IPS-NIHi7 (cell line): Measurements from ENCODE around the gene SIL1.
A peak's percentile ranks its signal among the peaks of the same experiment; 100 is the strongest.
"Not testable (repeated sequence)": the region's sequence is repeated elsewhere in the genome, so short reads cannot be mapped to it uniquely, and the experiment has no call there.

Experiments
- DNase-seq: peaks from one replicate; pipeline ENCODE4 v3.0.0; 2012; ENCODE audit warnings: mixed read lengths; ENCODE audit errors: extremely low spot score

The SIL1 gene

GRCh38 chr5:139141446-139142204 is 56.5 kb downstream of the SIL1 start:
- DNase-seq: no peak

GRCh38 chr5:139140591-139141071 is 57.5 kb downstream of the SIL1 start:
- no peak for DNase-seq

DNA sequence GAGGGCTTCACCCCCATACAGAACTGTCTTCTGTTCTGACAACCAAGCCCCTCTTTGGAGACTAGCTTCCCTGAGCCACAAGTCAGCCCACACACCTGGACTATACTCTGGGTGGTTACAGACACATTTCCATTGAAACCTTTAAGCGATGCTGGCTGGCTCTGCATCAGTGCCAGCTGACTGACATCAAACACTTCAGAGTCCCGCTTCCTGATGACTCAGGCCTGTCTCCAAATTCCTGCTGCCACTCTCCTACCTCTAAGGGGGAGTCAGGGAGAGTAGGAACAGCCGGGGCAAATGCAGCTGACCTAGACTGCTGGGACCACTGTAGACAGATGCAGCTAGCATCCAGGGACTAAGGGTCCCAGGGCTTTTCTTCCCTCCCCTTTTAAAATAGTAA is 59.4 kb downstream of the SIL1 start:
- peak; percentile 44 for DNase-seq

DNA sequence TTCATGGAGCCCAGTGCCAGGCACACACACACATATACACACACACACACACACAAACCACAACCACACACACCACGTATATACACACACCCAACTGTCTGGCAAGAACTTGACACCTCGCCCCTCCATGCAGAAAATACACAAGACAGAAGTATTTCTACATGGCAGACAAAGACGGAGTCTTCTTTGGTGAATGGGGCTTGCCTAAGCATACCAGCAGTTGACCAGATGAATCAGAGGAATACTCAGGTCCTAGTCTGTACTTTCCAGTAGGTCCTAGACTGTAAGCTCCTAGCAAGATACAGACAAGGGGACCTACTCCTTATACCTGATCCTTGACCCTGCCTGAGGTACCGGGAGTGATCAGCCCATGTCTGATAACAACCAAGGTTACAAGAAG is 60.1 kb downstream of the SIL1 start:
- DNase-seq: no peak

DNA sequence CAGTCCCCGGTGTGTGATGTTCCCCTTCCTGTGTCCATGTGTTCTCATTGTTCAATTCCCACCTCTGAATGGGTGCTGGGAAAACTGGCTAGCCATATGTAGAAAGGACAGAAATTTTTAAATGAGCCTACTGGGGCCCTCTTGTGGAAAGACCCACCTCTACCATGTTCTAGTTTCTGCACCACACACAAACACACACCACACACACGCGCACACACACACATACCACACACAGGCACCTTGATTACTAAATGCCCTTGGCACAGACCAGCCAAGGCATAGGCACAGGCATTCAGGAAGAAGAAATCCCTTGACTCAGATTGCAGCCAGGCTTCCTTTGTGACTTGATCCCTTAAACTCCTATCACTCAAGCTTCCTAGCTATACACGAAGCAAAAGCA is 60.5 kb downstream of the SIL1 start:
- DNase-seq: no peak

GRCh38 chr5:139134906-139135305 is 63.3 kb downstream of the SIL1 start:
- no peak for DNase-seq

- no peak for DNase-seq
Observed at GRCh38 chr5:139133282-139133681, 64.9 kb downstream of the SIL1 start.

DNA sequence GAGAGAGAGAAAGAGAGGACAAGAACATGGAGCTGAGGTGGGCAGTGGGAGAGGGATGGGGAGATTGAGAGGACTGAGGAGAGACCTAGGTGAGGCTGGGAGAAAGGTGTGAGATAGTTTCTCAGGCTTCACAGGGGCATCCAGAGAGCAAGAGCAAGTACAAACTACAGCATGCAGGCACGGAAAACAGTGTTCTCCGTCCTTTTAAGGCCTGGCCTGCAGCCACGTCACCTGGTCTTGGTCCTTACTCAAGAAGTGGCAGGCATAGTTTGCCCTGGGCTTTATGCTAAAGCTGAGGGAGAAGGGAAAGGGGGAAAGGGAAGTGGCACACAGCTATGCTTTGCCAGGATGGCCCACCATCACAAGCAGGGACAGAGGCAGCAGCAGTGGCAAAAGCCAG is 65.7 kb downstream of the SIL1 start:
- no peak for DNase-seq

- no peak for DNase-seq
Observed at GRCh38 chr5:139131921-139132432, 66.2 kb downstream of the SIL1 start.

- peak; percentile 41 for DNase-seq
Observed at GRCh38 chr5:139131465-139131864, 66.7 kb downstream of the SIL1 start.

DNA sequence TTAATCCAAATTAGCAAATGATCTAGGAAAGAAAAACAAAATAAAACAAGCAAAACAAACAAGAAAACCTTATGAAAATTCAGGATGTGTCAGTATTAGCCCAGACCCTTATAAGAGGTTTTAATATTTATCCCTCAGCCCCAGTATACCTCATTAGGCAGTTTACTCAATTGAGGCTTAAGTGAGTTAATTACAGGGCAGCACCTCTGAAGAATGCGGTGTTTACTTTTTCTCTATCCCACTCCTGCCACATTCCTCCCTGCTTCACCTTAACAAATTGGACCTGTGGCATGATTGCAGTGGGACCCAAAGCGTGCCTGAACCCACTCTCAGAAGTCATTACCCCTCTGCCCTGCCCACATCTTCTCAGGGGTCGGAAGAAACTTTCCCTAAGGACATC is 67.1 kb downstream of the SIL1 start:
- no peak for DNase-seq

- no peak for DNase-seq
Observed at GRCh38 chr5:139130214-139130613, 68.0 kb downstream of the SIL1 start.

GRCh38 chr5:139126711-139127111 is 71.5 kb downstream of the SIL1 start:
- DNase-seq: no peak

- no peak for DNase-seq
Observed at GRCh38 chr5:139125991-139126390, 72.2 kb downstream of the SIL1 start.

DNA sequence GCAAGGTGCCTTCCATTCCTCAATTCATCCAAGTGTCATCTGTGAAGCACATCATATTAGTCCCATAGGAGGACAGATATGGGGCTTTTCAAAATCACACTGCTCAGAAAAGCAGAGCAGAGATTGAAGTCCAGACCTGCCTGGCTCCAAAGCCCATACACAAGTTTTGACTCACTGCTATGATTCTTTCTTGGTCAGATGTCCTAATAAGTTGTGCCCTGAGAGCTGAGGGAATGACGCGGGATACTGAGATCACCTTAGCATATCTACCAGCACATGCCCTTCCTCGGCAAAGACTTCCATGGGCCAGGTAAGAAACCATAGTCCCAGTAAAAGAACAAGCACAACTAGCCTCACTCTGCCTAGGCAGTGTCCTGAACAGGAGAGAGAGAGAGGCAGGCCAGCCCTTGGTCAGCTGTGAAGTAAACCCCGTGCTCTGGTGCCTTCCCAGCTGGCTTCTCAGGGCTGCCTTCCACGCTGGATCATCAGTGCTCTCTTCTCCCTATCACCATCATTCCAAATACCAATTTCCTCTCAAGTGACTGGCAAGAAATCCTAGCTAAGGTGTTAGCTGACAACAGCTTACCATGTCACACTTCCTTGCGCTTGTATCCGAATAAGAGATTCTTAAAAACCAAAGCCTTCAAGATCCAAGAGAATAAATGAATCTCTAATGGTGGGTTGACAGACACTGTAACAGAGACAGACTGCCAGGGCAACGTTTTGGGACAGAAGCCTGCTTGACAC is 73.2 kb downstream of the SIL1 start:
- DNase-seq: no peak

- no peak for DNase-seq
Observed at GRCh38 chr5:139121120-139121519, 77.0 kb downstream of the SIL1 start.

DNA sequence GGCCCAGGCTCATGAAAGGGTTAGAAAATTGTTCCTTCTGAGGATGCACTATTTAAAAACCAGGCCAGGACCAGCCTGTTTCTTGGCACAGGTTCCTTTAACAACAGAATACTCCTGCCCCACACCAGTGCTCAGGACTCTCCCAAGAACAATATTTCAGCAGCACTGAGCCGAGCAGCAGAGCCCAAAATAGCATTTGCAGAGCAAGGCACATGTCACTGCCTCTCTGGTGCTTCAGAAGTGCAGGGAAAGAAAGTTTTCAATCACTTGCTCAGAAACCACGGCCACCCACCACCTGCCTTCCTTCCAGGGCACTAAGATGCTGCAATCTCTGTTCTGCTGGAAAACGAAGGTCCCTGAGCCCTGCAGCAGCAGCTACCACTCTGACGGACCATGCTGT is 77.6 kb downstream of the SIL1 start:
- no peak for DNase-seq

- no peak for DNase-seq
Observed at GRCh38 chr5:139118804-139119203, 79.4 kb downstream of the SIL1 start.

- DNase-seq: no peak
Observed at GRCh38 chr5:139117342-139117884, 80.8 kb downstream of the SIL1 start.

DNA sequence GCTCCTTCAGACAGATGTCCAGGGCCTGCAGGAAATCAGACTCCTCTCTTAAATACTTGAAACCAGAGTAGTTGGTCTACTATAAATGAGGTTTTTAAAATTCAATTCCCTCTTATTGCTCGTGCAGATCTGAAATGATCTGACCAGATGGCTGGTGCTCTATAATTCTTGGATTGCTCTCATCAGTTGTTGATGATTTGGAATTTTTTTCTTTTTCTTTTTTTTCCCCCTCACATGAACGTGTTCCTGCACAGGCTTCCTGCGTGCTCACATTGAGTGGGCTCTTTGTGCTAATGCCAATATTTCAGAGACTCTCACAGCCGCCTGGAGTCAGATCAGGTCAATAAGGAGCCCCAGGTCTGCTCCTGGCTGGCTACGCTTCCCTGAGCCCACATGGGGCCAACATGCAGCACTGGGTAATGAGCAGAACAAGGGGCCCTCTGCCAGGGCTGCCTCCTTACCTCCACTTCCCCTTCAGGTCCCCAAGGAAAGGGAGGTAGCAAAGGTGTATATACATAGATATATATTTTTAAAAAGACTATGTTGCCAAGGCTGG is 82.0 kb downstream of the SIL1 start:
- no peak for DNase-seq

- no peak for DNase-seq
Observed at GRCh38 chr5:139113892-139114291, 84.3 kb downstream of the SIL1 start.

GRCh38 chr5:139112362-139112761 is 85.8 kb downstream of the SIL1 start:
- not testable (repeated sequence) for DNase-seq
